HG02884 (cell line): Measurements from ENCODE around the gene ADGRA1.
"Not testable (repeated sequence)": the region's sequence is repeated elsewhere in the genome, so short reads cannot be mapped to it uniquely, and the experiment has no call there.

Experiments
- ATAC-seq: cut with Tn5 transposase; IDR thresholded peaks from one replicate; pipeline ENCODE4 v1.9.1; 2021; ENCODE audit warnings: mild to moderate bottlenecking, moderate library complexity; ENCODE audit not compliant: unreplicated experiment

ADGRA1 gene

GRCh38 chr10:133126431-133127290 is 38.9 kb downstream of the ADGRA1 start:
- no peak for ATAC-seq

DNA sequence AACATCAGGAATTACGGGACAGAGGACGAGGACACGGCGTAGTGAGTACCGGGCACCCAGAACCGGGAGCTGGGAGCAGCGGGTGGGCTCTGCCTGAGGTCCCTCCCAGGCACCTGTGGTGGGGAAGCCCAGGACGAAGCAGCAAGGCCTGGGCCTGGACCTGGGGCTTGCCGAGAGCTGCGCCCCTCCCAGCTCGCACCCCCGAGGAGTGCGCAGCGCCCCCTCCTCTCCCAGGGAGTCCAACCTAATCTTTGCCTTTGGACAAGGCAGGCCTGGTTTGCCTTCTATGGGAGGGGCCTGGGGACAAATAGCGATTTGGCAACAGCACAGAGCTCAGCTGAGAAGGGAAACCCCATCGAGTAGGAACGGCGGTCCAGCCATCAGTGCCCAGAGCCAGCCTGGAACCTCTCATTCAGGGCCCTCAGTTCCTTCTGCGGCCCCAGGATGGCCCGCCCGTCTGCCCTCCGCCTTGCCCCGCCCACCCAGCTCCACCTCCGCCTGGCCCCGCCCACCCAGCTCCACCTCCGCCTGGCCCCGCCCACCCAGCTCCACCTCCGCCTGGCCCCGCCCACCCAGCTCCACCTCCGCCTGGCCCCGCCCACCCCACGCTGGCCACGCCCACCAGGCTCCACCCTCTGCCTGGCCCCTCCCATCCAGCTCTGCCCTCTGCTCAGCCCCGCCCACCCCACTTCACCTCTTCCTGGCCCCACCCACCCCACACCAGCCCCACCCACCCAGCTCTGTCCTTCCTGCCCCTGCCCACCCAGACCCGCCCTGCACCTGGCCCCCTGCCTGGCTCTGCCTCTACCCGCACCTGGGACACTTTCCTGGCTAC is 39.8 kb downstream of the ADGRA1 start:
- ATAC-seq = no peak

DNA sequence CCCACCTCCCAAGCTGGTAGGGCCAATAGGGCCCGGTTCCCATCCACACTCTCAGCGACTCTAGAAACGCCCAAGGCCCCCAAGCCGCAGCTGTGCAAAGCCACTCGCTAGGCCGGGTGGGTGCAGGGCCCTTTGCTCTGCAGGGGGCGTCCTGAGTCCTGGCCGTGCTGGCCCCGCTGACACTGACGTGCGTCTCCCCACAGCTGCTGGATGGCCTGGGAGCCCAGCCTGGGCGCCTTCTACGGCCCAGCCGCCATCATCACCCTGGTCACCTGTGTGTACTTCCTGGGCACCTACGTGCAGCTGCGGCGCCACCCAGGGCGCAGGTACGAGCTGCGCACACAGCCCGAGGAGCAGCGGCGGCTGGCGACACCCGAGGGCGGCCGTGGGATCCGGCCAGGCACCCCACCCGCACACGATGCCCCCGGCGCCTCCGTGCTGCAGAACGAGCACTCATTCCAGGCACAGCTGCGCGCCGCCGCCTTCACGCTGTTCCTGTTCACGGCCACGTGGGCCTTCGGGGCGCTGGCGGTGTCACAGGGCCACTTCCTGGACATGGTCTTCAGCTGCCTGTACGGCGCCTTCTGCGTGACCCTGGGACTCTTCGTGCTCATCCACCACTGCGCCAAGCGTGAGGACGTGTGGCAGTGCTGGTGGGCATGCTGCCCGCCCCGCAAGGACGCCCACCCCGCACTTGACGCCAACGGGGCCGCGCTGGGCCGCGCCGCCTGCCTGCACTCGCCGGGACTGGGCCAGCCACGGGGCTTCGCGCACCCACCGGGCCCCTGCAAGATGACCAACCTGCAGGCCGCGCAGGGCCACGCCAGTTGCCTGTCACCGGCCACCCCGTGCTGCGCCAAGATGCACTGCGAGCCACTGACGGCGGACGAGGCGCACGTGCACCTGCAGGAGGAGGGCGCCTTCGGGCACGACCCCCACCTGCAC is 40.7 kb downstream of the ADGRA1 start:
- ATAC-seq = no peak

DNA sequence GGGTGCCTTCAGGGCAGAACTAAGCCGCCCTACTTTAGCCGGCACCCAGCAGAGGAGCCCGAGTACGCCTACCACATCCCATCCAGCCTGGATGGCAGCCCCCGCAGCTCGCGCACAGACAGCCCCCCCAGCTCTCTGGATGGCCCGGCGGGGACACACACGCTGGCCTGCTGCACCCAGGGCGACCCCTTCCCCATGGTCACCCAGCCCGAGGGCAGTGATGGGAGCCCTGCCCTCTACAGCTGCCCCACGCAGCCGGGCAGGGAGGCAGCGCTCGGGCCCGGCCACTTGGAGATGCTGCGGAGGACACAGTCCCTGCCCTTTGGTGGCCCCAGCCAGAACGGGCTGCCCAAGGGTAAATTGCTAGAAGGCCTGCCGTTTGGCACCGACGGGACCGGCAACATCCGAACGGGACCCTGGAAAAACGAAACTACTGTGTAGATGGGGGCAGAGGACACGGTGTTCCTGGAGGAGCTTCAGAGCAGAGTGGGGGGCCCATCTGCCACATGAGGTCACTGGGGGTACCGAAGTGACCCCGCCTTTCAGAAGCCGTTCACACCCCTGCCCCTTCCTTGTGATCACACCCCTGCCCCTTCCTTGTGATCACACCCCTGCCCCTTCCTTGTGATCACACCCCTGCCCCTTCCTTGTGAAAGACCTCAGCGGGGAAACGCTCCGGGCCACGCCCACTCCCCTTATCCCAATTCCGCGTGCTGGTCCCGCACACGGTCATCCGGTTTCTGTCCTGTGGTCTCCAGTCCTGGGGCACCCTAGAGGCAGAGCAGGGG is 41.5 kb downstream of the ADGRA1 start:
- no peak for ATAC-seq

GRCh38 chr10:133129859-133130495 is 42.3 kb downstream of the ADGRA1 start:
- no peak for ATAC-seq

DNA sequence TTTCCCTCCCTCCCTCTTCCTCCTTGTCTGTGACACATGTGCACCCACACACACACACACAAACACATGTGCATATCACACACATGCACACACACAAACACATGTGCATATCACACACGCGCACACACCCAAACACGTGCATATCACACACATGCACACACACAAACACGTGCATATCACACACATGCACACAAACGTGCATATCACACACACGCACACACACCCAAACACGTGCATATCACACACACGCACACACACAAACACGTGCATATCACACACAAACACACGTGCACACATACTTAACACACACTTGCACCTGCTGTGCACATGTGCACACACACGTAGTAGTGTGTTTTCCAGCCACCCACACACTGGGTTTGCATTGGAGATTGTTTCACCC is 42.9 kb downstream of the ADGRA1 start:
- no peak for ATAC-seq

DNA sequence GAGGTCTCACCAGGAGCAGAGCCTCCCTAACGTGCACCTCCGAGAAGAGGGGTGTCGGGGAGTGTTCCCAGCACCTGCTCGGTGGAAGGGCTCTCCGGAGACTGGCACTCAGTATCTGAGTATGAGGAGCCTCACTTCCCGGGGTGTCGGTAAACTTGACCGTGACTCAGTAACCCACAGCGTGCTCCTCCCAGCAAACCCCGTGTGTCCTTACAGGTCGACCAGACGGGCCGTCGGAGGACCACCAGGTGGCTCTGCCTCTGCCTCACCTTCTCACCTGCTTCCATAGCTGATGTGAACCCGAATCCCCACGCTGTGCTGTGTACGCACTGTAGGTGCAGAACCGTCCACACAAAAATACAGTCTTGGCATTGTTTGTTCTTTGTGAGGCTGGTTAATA is 43.3 kb downstream of the ADGRA1 start:
- ATAC-seq = no peak

GRCh38 chr10:133131734-133132472 is 44.2 kb downstream of the ADGRA1 start:
- no peak for ATAC-seq

GRCh38 chr10:133132473-133133291 is 45.0 kb downstream of the ADGRA1 start:
- ATAC-seq = no peak

GRCh38 chr10:133133471-133134231 is 45.9 kb downstream of the ADGRA1 start:
- ATAC-seq = no peak

GRCh38 chr10:133134411-133135115 is 46.8 kb downstream of the ADGRA1 start:
- no peak for ATAC-seq

- ATAC-seq = no peak
These were observed 47.4 kb downstream of the ADGRA1 start for GRCh38 chr10:133135116-133135465.

DNA sequence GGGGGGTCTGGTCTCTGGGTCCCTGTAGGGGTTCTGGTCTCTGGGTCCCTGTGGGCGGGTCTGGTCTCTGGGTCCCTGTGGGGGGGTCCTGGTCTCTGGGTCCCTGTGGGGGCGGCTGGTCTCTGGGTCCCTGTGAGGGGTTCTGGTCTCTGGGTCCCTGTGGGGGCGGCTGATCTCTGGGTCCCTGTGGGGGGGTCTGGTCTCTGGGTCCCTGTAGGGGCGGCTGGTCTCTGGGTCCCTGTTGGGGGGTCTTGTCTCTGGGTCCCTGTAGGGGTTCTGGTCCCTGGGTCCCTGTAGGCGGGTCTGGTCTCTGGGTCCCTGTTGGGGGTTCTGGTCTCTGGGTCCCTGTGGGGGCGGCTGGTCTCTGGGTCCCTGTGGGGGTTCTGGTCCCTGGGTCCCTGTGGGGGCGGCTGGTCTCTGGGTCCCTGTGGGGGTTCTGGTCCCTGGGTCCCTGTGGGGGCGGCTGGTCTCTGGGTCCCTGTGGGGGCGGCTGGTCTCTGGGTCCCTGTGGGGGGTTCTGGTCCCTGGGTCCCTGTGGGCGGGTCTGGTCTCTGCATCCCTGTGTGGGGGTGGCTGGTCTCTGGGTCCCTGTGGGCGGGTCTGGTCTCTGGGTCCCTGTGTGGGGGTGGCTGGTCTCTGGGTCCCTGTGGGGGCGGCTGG is 49.9 kb downstream of the ADGRA1 start:
- not testable (repeated sequence) for ATAC-seq

DNA sequence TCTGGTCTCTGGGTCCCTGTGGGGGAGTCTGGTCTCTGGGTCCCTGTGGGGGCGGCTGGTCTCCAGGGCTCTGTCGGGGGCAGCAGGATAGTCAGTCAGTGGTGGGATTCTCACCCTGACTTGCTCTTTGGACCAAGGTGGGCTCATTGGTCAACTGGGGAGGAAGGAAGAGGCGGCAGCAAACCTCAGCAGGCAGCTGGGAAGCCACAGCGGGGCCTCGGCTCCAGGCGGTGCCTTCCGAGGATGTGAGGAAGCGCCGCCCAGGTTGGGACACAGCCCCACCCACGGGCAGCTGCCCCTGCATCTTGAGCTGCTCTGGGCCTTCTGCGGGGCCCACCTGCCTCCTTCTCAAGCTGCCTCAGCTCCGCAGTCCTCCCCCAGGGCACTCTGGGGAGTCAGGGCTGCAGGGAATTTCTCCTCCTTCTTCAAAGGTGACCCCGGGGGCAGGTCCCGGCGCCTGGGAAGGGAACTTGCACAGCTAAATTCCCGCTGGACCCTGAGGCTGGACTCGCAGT is 51.9 kb downstream of the ADGRA1 start:
- ATAC-seq = no peak

- ATAC-seq = no peak
These were observed 52.9 kb downstream of the ADGRA1 start for GRCh38 chr10:133140417-133141143.
